GM18526 (cell line): ENCODE data around the gene RILP.
A peak's percentile ranks its signal among the peaks of the same experiment; 100 is the strongest.

Experiments used
- POLR2A ChIP-seq: IDR thresholded peaks from 3 replicates; pipeline ENCODE4 v1.6.1; 2011; ENCODE audit not compliant: insufficient read length; ENCODE audit errors: extremely low read depth

RILP gene

DNA sequence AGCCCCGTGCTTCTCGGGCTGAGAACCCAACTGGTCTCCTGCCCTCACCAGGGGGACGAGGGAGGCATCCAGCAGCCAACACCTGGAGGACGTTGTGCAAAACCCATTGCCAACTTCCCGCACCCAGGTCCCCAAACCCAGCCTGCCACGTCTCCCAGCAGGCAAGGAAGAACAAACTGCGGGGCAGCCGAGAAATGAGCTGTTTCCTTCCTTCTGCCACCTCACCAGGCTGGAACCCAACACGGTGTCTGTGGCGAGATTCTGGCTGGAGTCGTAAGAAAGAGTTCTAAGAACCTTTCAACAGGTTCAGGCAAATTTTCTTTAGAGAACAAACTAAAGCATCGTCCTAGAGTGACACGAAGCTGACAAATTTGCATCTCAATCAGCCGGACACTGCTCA lies 24.6 kb downstream of the RILP start:
- no peak for TF ChIP-seq POLR2A

- TF ChIP-seq POLR2A = no peak
These were observed 25.0 kb downstream of the RILP start for GRCh38 chr17:1624650-1625049.

DNA sequence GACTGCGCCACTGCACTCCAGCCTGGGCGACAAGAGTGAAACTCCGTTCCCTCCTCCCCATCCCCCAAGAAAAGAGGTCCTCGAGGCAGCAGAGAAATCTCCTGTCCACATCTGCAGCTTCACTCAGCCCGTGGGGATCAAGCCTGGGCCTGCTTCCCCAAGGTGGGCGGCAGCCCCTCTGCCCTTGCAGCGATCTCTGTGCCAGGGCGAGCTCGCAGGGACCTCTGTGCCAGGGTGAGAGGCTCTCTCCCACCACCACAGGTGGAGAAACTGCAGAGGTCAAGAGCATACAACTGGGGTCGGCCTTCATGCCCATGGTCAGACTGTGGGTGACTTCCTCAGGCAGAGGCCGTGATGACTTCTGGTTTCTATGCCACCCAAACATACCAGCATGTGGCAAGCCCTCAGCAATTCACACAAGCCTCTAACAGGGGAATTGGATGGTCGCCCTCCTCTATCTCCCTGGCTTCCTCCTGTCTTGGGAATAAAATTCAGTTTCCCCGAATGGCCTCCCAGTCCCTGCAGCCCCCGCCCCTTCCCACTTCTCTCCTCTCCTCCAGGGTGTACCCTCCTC lies 26.5 kb downstream of the RILP start:
- no peak for TF ChIP-seq POLR2A

- no peak for TF ChIP-seq POLR2A
These were observed 28.3 kb downstream of the RILP start for GRCh38 chr17:1621273-1621954.

DNA sequence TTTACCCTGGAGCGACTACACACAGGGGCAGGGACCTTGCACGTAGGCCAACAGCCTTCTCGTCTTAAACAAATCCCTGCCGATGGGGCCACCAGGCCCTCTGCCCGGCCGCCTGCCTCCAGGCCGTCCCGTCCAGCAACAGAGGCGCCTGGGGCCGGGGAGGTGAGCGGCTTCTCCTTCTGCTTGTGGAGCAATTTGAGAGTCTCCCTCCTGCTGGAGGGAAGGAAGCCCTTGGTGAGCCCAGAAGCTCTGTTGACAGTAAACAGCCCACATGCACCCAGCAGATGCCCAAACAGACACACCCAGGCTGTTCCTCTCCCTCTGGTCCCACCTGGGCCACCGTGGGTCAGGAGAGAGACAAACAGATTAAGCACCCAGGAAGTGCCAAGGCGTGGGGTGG lies 29.2 kb downstream of the RILP start:
- no peak for TF ChIP-seq POLR2A

GRCh38 chr17:1617620-1618174 lies 32.0 kb downstream of the RILP start:
- TF ChIP-seq POLR2A = no peak

- no peak for TF ChIP-seq POLR2A
These were observed 33.6 kb downstream of the RILP start for GRCh38 chr17:1616101-1616500.

DNA sequence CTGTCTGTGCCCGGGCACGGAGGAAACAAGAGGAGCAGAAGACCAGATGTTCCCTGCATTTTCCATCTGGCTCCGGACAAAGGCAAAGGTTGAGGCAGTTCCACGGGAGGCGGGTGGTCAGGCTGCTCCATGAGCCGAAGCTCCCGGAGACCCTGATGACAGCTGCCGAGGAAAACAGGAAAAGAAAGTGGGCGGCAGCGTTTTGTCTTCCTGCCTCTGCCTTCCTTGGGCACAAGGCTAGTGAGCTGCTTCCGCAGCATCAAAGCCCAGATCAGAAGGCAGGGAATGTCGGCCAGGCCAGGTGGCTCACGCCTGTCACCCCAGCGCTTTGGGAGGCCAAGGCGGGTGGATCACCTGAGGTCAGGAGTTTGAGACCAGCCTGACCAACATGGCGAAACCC lies 37.3 kb downstream of the RILP start:
- TF ChIP-seq POLR2A = no peak

GRCh38 chr17:1611715-1612114 lies 38.0 kb downstream of the RILP start:
- TF ChIP-seq POLR2A = no peak

- no peak for TF ChIP-seq POLR2A
These were observed 41.0 kb downstream of the RILP start for GRCh38 chr17:1608676-1609075.

DNA sequence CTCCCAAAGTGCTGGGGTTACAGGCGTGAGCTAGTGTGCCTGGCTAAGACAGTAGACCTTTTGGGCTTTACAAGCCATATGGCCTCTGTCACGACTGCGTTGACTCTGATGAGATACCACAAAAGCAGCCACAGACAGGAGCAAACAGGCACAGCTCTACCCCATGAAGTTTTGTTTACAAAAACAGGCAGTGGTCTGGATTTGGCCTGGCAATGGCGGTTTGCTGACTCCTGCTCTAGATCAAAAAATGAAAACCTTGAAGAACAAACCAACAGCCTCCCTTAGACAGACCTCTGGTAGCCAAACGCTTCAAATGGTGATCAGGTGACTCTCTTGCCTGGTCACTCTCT lies 41.7 kb downstream of the RILP start:
- no peak for TF ChIP-seq POLR2A

GRCh38 chr17:1606352-1606985 lies 43.2 kb downstream of the RILP start:
- peak; percentile 53 for TF ChIP-seq POLR2A

DNA sequence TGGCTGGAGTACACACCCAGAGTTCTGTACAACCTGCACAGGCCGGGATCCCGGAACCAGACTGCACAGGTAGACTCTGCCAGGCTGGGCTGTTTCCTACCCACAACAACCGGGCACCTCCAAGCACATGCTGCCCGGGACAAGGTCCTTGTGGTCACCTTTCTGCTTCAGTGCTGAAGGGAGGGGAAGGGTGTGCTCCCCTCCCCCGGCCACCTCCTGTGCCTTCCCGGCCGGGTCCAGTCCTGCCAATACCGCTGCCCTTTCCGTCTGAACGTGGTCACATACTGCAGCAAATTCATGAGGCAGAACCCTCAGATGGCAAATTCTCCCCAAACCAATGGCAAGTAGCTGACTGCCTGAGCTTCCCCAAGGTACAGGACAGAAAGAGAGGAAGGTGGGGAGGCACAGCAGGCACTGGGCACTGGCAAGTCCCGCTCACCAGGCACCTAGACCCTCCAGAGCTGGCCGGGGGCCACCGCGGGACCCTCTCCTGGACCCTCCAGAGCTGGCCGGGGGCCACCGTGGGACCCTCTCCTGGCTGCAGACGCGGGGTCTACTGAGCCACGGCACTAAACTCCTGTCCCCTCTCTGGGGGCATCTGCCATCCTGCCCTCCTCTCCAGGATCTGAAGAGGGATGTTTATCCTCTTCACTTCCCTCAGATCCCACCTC lies 43.9 kb downstream of the RILP start:
- no peak for TF ChIP-seq POLR2A

GRCh38 chr17:1604831-1605528 lies 44.7 kb downstream of the RILP start:
- no peak for TF ChIP-seq POLR2A

- no peak for TF ChIP-seq POLR2A
These were observed 48.1 kb downstream of the RILP start for GRCh38 chr17:1601571-1601970.
